SK-N-SH (cell line): Measurements from ENCODE around the gene ATG9A. TPM values are rescaled to one million over a fixed set of nuclear protein-coding genes. Genes with fewer than 3 reads are reported as not detected.

Source experiments
- CTCF ChIA-PET: fragments of 300-600, 350-600 bp; formaldehyde crosslinking; extraction: SDS; loops from one replicate; lab custom pipeline; 2021; lab: Yijun Ruan, JAX
- POLR2A ChIA-PET: fragments of 350-600 bp; sonication (Branson Sonifier 250); formaldehyde crosslinking; extraction: SDS; loops from one replicate; lab custom pipeline; 2020; ENCODE audit warnings: antibody characterized with exemption, inconsistent platforms; lab: Yijun Ruan, JAX
- DNase-seq: peaks from one replicate; pipeline ENCODE4 v3.0.0; 2012
- H2AFZ ChIP-seq: fragments of 200-600 bp; sonication (generic); 2 replicates; pipeline ENCODE4 v1.8.1; 2016; ENCODE audit warnings: antibody characterized with exemption, mild to moderate bottlenecking, low read depth
- H3F3A ChIP-seq: fragments of 200-600 bp; sonication (generic); replicated peaks from 2 replicates; pipeline ENCODE3; 2016; ENCODE audit warnings: antibody characterized with exemption, mild to moderate bottlenecking; ENCODE audit not compliant: insufficient read depth
- H3K27ac ChIP-seq, 2 experiments: fragments of 200-500 bp in 1 of 2; fragments of 200-600 bp in 1 of 2; sonication (Bioruptor generic) in 1 of 2; sonication (generic), shearing (Covaris generic) in 1 of 2; 2 replicates each; pipeline versions ENCODE4 v1.5.1 to v1.6.1; 2014 to 2016; ENCODE audit warnings: low read depth in 2 of 2, inconsistent platforms in 1 of 2, low read length in 1 of 2, mild to moderate bottlenecking in 1 of 2, mixed read lengths in 1 of 2
- H3K27me3 ChIP-seq: fragments of 200-600 bp; sonication (generic), shearing (Covaris generic); 2 replicates; pipeline ENCODE4 v1.6.1; 2016; ENCODE audit warnings: mixed run types; ENCODE audit not compliant: insufficient read depth
- H3K36me3 ChIP-seq, 2 experiments: fragments of 200-500 bp in 1 of 2; fragments of 200-600 bp in 1 of 2; sonication (Bioruptor generic) in 1 of 2; sonication (generic) in 1 of 2; replicated peaks in 1 of 2; 2 replicates each; pipeline versions ENCODE3 to v1.5.1; 2014 to 2016; ENCODE audit warnings: low read length in 1 of 2, mild to moderate bottlenecking in 1 of 2; ENCODE audit not compliant: insufficient read depth in 2 of 2, control insufficient read depth in 1 of 2
- H3K4me1 ChIP-seq, 2 experiments: fragments of 200-500 bp in 1 of 2; fragments of 200-600 bp in 1 of 2; sonication (Bioruptor generic) in 1 of 2; sonication (generic), shearing (Covaris generic) in 1 of 2; 2 replicates each; pipeline versions ENCODE4 v1.5.1 to v1.6.1; 2014 to 2016; ENCODE audit warnings: low read depth in 1 of 2, low read length in 1 of 2, mixed run types in 1 of 2; ENCODE audit not compliant: insufficient read depth in 2 of 2, control insufficient read depth in 1 of 2
- H3K4me2 ChIP-seq: fragments of 200-600 bp; sonication (generic), shearing (Covaris generic); 2 replicates; pipeline ENCODE4 v1.6.1; 2017; ENCODE audit warnings: mixed run types
- H3K4me3 ChIP-seq, 2 experiments: fragments of 200-500 bp in 1 of 2; fragments of 200-600 bp in 1 of 2; sonication (Bioruptor generic) in 1 of 2; sonication (generic), shearing (Covaris generic) in 1 of 2; 2 replicates each; pipeline versions ENCODE4 v1.5.1 to v1.8.1; 2014 to 2016; ENCODE audit warnings: low read depth in 2 of 2, inconsistent platforms in 1 of 2, low read length in 1 of 2, mild to moderate bottlenecking in 1 of 2, mixed read lengths in 1 of 2, moderate library complexity in 1 of 2
- H3K79me2 ChIP-seq: fragments of 200-600 bp; sonication (generic); 2 replicates; pipeline ENCODE4 v1.8.1; 2017; ENCODE audit warnings: mild to moderate bottlenecking; ENCODE audit not compliant: insufficient read depth
- H3K9ac ChIP-seq: fragments of 200-600 bp; sonication (generic); 2 replicates; pipeline ENCODE4 v1.6.1; 2017; ENCODE audit warnings: mixed run types
- H3K9me2 ChIP-seq: fragments of 200-600 bp; sonication (generic); 2 replicates; pipeline ENCODE4 v1.6.1; 2017; ENCODE audit warnings: mixed run types
- H3K9me3 ChIP-seq: fragments of 200-600 bp; sonication (generic); 2 replicates; pipeline ENCODE4 v1.6.1; 2017; ENCODE audit warnings: mixed run types, mild to moderate bottlenecking, moderate library complexity
- H4K20me1 ChIP-seq: fragments of 200-600 bp; sonication (generic); 2 replicates; pipeline ENCODE4 v1.6.1; 2017; ENCODE audit warnings: mild to moderate bottlenecking, mixed run types; ENCODE audit not compliant: insufficient read depth
- CHD2 ChIP-seq: fragments of 150-350 bp; IDR thresholded peaks from 2 replicates; pipeline ENCODE4 v1.6.1; 2018; ENCODE audit warnings: low read length; ENCODE audit not compliant: partially characterized antibody
- ELF1 ChIP-seq: IDR thresholded peaks from 2 replicates; pipeline ENCODE4 v1.4.0; 2012
- FOXM1 ChIP-seq: IDR thresholded peaks from 2 replicates; pipeline ENCODE4 v1.4.0; 2012; ENCODE audit warnings: low read depth, mild to moderate bottlenecking
- GABPA ChIP-seq: IDR thresholded peaks from 2 replicates; pipeline ENCODE4 v1.4.0; 2012; ENCODE audit warnings: low read depth, mild to moderate bottlenecking
- GATA2 ChIP-seq: sonication (generic); formaldehyde crosslinking; IDR thresholded peaks from 2 replicates; pipeline ENCODE4 v1.5.0; 2020; ENCODE audit warnings: mild to moderate bottlenecking, missing genetic modification reagents
- MAX ChIP-seq: IDR thresholded peaks from 2 replicates; pipeline ENCODE4 v1.4.0; 2012; ENCODE audit warnings: low read depth
- MEF2A ChIP-seq: IDR thresholded peaks from 2 replicates; pipeline ENCODE4 v1.4.0; 2012; ENCODE audit warnings: low read depth, borderline replicate concordance
- MXI1 ChIP-seq: IDR thresholded peaks from 2 replicates; pipeline ENCODE4 v1.6.1; 2012; ENCODE audit warnings: mild to moderate bottlenecking, low read depth, low read length, improper control_type of control experiment
- NFIC ChIP-seq: IDR thresholded peaks from 2 replicates; pipeline ENCODE4 v1.4.0; 2012; ENCODE audit warnings: borderline replicate concordance
- POLR2AphosphoS5 ChIP-seq: IDR thresholded peaks from 2 replicates; pipeline ENCODE4 v1.6.1; 2012; ENCODE audit warnings: low read depth, low read length
- RAD21 ChIP-seq: IDR thresholded peaks from 2 replicates; pipeline ENCODE4 v1.6.1; 2012; ENCODE audit warnings: mild to moderate bottlenecking, low read length
- RFX5 ChIP-seq: IDR thresholded peaks from 2 replicates; pipeline ENCODE4 v1.6.1; 2012; ENCODE audit warnings: mild to moderate bottlenecking, improper control_type of control experiment, low read length
- SIN3A ChIP-seq: IDR thresholded peaks from 2 replicates; pipeline ENCODE4 v1.6.1; 2012; ENCODE audit warnings: low read depth, mild to moderate bottlenecking, low read length, moderate library complexity, borderline replicate concordance
- SMC3 ChIP-seq: IDR thresholded peaks from 2 replicates; pipeline ENCODE4 v1.6.1; 2012; ENCODE audit warnings: low read depth, low read length, improper control_type of control experiment
- TCF12 ChIP-seq: IDR thresholded peaks from 2 replicates; pipeline ENCODE4 v1.4.0; 2012
- TEAD4 ChIP-seq: IDR thresholded peaks from 2 replicates; pipeline ENCODE4 v1.4.0; 2012; ENCODE audit warnings: mild to moderate bottlenecking, borderline replicate concordance; ENCODE audit not compliant: insufficient read depth
- USF2 ChIP-seq: fragments of 150-350 bp; IDR thresholded peaks from 2 replicates; pipeline ENCODE4 v1.6.1; 2017; ENCODE audit warnings: antibody characterized with exemption, low read length, low read depth, borderline replicate concordance
- YY1 ChIP-seq: IDR thresholded peaks from 2 replicates; pipeline ENCODE4 v1.4.0; 2012; ENCODE audit warnings: low read depth, mild to moderate bottlenecking
- ZBTB33 ChIP-seq: IDR thresholded peaks from 2 replicates; pipeline ENCODE4 v1.4.0; 2012; ENCODE audit warnings: low read depth, borderline replicate concordance
- WGBS: methylation state at CpG from one replicate; pipeline ENCODE4 v1.1.6; 2017; ENCODE audit warnings: low lambda C conversion rate; 5-methylcytosine and 5-hydroxymethylcytosine counted together
- polyA plus RNA-seq, 3 experiments: library from polyadenylated mRNA; depleted of rRNA; stranded (reverse); fragments of >200 nt; gene quantifications; 2 replicates each; pipeline ENCODE4 v1.2.3, GENCODE V29; 2012
- TF ChIP-seq, protein P1 (sequence below): IDR thresholded peaks from 2 replicates; pipeline ENCODE4 v1.6.1; 2012; ENCODE audit warnings: mild to moderate bottlenecking, low read depth, low read length, moderate library complexity

Gene ATG9A
- polyA plus RNA-seq, 1 of the 3 experiments (the other 2 are of a cell fraction) = 29.6 TPM

DNA sequence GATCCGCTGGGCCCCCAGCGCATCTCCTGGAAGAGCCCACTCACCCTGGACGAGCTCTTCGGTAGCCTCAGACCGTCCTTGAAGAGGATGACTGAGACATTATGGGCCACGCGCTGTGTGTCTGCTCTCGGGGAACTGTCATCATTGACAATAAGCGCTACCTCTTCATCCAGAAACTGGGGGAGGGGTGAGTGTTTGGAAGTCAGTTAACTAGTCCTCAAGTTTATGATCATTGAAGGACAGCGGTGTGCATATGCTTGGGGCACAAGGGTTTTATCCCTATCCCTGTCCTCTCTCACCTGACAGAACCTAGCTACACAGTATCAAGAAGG, 16.4 kb upstream of the ATG9A start:
- Histone ChIP-seq H3K4me2 (peak overlapping the region; percentile 91), H3K36me3 (peaks cover 6 to 16% of the 10 kb centered on the region in 2 experiments)
- CTCF ChIA-PET = interaction anchor here (0.9 to 3.3 kb wide), 13 partner anchors 10 to 265 kb away, joined by 3 to 20 read pairs (median 4); no protein-coding TSS in a partner anchor
- WGBS = 2% methylated on average over 7 of the region's 10 CpGs
- TF ChIP-seq MEF2A (no peak), TCF12 (no peak), RAD21 (no peak), NFIC (no peak), SIN3A (no peak), FOXM1 (no peak), GATA2 (CRISPR knock-in tag) (no peak), SMC3 (no peak), YY1 (no peak), ZBTB33 (no peak)
- TF ChIP-seq, all 33 proteins: peak for 0
- H4K20me1 ChIP-seq = no peaks in the 10 kb centered on the region
- H3K79me2 ChIP-seq = peaks cover 20% of the 10 kb centered on the region
- POLR2A ChIA-PET = interaction anchor here (1.3 to 2.9 kb wide), 6 partner anchors 9 to 69 kb away, joined by 4 to 23 read pairs (median 10); partner anchors contain the start of genes ABCB6, ANKZF1, ATG9A and CNPPD1
- H3F3A ChIP-seq = peaks cover 19% of the 10 kb centered on the region
- no peaks in the 10 kb centered on the region for H3K27me3 ChIP-seq
- H3K4me3 ChIP-seq = peak overlapping the region; percentile 84 to 97
- peak overlapping the region; percentile 73; the same call in 1 of the 2 replicates for H2AFZ ChIP-seq
- peak overlapping the region; percentile 78 to 92 for H3K27ac ChIP-seq
- no peaks in the 10 kb centered on the region for H3K9me2 ChIP-seq
- DNase-seq = no peak
- H3K4me1 ChIP-seq = peaks cover 19 to 26% of the 10 kb centered on the region in 2 experiments
- H3K9ac ChIP-seq = peak overlapping the region; percentile 94
- H3K9me3 ChIP-seq = no peaks in the 10 kb centered on the region

- H3K4me2 ChIP-seq = peak within 1 kb of the TSS; percentile 91
- peaks cover 20% of the 10 kb centered on the region for H3K79me2 ChIP-seq
- 0% methylated on average over 17 of the region's 46 CpGs for WGBS
- peak within 1 kb of the TSS; percentile 78 to 92 for H3K27ac ChIP-seq
- peak within 1 kb of the TSS; percentile 73 for H2AFZ ChIP-seq
- no peaks in the 10 kb centered on the region for H4K20me1 ChIP-seq
- H3K9me2 ChIP-seq = no peaks in the 10 kb centered on the region
- ChIA-PET POLR2A (interaction anchor here (0.5 to 2.9 kb wide), 14 partner anchors 10 to 296 kb away, joined by 3 to 23 read pairs (median 4); partner anchors contain the start of genes ABCB6, ANKZF1, ATG9A and CNPPD1), CTCF (interaction anchor here (0.9 to 3.3 kb wide), 16 partner anchors 11 to 265 kb away, joined by 3 to 20 read pairs (median 4); partner anchors contain the start of gene NHEJ1)
- H3K27me3 ChIP-seq = no peaks in the 10 kb centered on the region
- no peaks in the 10 kb centered on the region for H3K9me3 ChIP-seq
- peaks cover 19% of the 10 kb centered on the region for H3F3A ChIP-seq
- peak within 1 kb of the TSS; percentile 84 to 97 for H3K4me3 ChIP-seq
- H3K4me1 ChIP-seq = peaks cover 15 to 26% of the 10 kb centered on the region in 2 experiments
- peak within 1 kb of the TSS; percentile 94 for H3K9ac ChIP-seq
- DNase-seq = peak; percentile 98
- peaks cover 6 to 16% of the 10 kb centered on the region in 2 experiments for H3K36me3 ChIP-seq
- TF ChIP-seq CHD2 = peak; percentile 75
- no peak for TF ChIP-seq TEAD4
- peak; percentile 57; the same call in 1 of the 2 replicates for TF ChIP-seq ELF1
- no peak for TF ChIP-seq RFX5
- TF ChIP-seq TCF12 = no peak
- TF ChIP-seq GABPA = peak; percentile 87
- TF ChIP-seq MAX = peak; percentile 50; the same call in 1 of the 2 replicates
- TF ChIP-seq, protein P1, sequence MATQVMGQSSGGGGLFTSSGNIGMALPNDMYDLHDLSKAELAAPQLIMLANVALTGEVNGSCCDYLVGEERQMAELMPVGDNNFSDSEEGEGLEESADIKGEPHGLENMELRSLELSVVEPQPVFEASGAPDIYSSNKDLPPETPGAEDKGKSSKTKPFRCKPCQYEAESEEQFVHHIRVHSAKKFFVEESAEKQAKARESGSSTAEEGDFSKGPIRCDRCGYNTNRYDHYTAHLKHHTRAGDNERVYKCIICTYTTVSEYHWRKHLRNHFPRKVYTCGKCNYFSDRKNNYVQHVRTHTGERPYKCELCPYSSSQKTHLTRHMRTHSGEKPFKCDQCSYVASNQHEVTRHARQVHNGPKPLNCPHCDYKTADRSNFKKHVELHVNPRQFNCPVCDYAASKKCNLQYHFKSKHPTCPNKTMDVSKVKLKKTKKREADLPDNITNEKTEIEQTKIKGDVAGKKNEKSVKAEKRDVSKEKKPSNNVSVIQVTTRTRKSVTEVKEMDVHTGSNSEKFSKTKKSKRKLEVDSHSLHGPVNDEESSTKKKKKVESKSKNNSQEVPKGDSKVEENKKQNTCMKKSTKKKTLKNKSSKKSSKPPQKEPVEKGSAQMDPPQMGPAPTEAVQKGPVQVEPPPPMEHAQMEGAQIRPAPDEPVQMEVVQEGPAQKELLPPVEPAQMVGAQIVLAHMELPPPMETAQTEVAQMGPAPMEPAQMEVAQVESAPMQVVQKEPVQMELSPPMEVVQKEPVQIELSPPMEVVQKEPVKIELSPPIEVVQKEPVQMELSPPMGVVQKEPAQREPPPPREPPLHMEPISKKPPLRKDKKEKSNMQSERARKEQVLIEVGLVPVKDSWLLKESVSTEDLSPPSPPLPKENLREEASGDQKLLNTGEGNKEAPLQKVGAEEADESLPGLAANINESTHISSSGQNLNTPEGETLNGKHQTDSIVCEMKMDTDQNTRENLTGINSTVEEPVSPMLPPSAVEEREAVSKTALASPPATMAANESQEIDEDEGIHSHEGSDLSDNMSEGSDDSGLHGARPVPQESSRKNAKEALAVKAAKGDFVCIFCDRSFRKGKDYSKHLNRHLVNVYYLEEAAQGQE = no peak
- TF ChIP-seq RAD21 = peak; percentile 3; the same call in 1 of the 2 replicates
- peak; percentile 95 for TF ChIP-seq POLR2AphosphoS5
- no peak for TF ChIP-seq GATA2 (CRISPR knock-in tag)
- no peak for TF ChIP-seq FOXM1
- no peak for TF ChIP-seq NFIC
- peak; percentile 85 for TF ChIP-seq MXI1
- no peak for TF ChIP-seq USF2
These were observed 15.9 kb upstream of the ATG9A start, which contains the start of the genes GLB1L and STK16 for GRCh38 chr2:219245148-219245898. GLB1L (minus strand) TSS chr2:219245444; CDS start chr2:219243573, 1,871 bp downstream. STK16 (plus strand) TSS chr2:219245479; CDS start chr2:219246000, 521 bp downstream.
